GM19463 (cell line): ENCODE data around the gene RAB11FIP3.
"Not testable (repeated sequence)": the region's sequence is repeated elsewhere in the genome, so short reads cannot be mapped to it uniquely, and the experiment has no call there.

Experiments
- ATAC-seq: cut with Tn5 transposase; IDR thresholded peaks from one replicate; pipeline ENCODE4 v1.9.1; 2021; ENCODE audit warnings: mild to moderate bottlenecking, moderate library complexity; ENCODE audit not compliant: unreplicated experiment

The RAB11FIP3 gene

DNA sequence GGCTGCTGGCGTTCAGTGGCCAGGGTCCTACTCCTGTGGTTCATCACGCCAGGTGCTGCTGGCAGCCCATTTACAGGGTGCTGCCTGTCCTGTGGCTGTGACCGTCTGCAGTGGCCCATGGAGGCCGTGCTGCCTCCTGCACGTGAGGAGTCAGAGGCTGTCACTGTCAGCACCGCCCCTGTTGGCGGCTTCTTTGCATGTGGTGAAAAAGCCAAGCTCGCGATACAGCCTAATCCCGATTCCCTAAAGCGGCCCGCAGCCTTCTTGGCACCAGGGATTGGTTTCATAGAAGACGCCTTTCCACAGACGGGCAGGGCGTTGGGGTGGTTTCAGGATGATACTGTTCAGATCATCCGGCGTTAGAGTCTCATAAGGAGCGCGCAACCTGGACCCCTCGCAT, 35.3 kb downstream of the RAB11FIP3 start:
- ATAC-seq: no peak

DNA sequence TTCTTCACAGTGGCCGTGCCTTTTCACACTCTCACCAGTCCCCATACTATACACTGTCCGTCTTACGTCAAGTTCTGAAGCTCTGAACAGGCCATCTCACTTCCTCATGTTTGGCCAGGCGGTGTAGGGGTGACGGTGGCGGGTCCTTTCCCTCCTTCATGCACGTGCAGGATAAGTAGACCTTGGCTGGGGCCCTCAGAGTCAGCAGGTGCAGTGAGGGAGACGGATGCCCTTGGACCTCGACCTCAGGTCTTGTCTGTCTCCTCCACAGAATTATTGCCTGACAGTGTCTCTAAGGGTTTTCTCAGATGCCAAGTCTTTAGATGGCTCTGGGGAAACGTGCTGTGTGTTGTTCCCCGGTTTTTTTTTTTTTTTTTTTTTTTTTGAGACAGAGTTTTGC, 37.6 kb downstream of the RAB11FIP3 start:
- ATAC-seq: no peak

DNA sequence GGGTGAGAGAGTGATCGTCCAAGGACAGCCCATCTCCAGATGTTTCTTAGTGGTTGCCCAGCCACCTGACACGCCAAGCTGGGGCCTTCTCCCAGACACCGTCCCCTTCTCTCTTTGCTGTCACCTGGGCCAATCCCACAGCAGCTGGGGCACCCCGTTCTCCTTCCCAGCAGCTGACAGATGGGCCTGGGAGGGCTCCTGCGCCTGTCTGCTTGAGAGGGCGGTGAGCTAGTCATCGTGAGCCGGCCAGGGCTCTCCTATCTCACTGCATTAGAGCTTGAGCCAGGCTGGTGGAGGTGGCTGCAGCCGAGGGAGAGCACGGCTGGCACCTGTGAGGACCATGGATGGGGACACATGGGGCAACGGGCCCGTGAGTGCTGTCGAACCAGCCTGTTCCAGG, 41.2 kb downstream of the RAB11FIP3 start:
- ATAC-seq: no peak

DNA sequence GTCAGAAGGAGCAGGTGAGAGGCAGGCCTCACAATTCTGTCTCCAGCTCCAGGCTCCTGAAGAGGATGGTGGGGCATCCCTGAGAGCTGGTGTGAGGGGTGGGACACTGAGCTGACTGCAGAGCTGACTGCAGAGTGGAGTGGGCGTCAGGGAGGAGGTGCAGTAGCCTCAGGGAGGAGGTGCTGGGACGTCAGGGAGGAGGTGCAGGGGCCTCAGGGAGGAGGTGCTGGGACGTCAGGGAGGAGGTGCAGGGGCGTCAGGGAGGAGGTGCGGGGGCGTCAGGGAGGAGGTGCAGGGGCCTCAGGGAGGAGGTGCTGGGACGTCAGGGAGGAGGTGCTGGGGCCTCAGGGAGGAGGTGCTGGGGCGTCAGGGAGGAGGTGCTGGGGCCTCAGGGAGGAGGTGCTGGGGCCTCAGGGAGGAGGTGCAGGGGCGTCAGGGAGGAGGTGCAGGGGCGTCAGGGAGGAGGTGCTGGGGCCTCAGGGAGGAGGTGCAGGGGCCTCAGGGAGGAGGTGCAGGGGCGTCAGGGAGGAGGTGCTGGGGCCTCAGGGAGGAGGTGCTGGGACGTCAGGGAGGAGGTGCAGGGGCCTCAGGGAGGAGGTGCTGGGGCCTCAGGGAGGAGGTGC, 41.9 kb downstream of the RAB11FIP3 start:
- not testable (repeated sequence) for ATAC-seq

DNA sequence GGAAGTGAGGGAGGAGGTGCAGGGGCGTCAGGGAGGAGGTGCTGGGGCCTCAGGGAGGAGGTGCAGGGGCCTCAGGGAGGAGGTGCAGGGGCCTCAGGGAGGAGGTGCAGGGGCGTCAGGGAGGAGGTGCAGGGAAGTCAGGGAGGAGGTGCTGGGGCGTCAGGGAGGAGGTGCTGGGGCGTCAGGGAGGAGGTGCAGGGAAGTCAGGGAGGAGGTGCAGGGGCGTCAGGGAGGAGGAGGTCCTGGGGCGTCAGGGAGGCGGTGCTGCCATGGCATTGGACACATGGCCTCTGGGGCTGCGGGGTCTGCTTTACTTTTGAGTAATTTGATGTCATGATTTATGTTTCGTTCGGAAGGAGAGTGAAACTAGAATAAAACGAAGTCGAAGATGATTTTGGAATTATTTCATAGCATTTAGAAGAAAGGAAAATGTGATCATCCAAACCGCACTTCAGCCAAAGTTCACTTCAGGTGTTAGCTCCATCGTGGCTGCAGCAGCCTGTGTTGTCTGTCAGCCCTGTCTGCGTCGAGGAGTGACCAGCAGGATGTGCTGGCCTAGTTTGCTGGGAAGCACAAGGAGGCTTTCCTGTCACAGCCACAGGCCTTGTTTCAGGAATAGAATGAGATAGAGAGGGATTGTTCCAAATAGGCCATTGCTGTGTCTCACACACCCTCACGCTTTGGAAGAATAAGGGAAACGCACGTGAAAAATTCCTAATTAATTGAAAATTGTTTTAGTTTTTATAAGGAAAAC, 42.8 kb downstream of the RAB11FIP3 start:
- ATAC-seq: no peak

DNA sequence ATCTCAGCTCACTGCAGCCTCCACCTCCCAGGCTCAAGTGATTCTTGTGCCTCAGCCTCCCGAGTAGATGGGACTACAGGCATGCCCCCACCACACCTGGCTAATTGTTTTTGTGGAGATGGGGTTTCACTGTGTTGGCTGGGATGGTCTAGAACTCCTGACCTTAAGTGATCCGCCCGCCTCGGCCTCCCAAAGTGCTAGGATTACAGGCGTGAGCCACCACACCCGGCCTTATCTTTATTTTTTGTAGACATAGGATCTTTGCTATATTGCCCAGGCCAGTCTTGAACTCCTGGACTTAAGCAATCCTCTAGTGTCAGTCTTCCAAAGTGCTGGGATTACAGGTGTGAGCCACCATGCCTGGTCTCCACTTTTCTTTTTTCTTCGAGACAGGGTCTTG, 44.0 kb downstream of the RAB11FIP3 start:
- ATAC-seq: not testable (repeated sequence)

DNA sequence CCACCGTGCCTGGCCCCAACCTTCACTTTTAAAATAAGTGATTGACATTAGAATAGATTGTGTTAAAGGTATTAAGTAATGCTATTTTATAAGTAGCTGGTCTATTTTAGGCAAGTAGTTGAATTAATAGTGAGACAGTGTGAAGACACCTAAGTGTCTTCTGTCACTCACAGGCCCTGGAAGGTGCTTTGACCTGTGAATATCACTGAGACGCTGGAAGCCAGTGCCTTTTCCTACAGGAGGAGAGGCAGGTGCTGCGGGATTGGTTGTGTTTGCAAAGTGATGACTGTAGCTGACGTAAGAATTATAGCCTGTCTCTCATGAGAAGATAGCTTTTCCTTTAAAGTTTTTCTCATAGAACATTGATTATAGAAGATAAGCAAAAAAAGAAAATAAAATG, 45.0 kb downstream of the RAB11FIP3 start:
- ATAC-seq: no peak

DNA sequence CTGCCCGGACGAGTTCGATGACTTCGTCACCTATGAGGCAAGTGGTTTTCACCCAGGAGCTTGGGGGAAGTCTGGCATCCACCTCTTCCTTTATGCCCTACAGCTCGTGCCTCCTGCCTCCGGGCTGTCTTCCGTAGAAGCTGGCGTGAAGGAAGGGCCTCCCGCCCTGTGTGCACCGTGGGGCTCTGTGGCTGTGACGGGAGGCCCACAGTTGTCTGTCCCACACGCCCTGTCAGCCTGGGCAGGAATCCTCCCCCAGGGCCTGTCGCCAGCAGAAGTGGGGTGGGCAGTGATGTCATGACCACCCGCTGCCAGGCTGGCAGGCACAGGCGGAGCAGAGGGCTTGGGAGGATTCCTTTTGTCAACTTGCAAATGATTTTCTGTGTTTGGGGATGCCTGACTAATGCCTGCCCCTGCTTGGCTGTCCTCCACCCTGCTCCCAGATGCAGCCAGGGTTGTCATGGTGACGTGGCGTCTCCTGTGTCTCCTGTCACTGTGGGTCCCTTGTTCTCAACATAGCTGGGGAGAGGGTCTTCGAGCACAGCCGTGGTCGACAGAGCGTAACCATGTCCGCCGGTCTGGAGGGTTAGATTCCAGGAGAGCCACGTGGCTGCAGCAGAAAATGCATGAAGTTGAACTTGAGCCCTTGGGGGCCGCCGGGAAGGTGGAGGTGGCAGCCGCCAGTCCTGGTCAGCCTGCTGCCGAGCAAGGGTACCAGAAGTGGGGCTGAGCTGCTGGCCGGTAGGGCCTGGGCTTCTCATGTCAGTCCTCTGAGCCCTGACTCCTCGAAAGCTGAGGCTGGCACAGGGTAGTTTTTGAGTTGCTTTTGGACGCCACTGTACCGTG, 46.1 kb downstream of the RAB11FIP3 start:
- ATAC-seq: no peak

DNA sequence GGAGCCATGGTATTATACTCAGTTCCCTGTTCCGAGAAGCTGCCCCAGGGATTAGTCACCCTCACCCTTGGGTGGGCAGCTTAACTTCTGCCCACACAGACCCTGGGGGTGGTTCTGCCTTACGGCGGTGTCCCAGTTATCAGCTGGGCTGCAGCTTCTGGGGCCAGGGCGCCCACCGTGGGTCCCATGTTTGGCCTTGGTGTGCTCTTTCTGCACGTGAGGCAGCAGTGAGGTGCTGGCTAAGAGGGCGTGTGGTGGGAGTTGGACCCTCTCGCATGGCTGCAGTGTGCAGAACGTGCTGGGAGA, 46.7 kb downstream of the RAB11FIP3 start:
- no peak for ATAC-seq

DNA sequence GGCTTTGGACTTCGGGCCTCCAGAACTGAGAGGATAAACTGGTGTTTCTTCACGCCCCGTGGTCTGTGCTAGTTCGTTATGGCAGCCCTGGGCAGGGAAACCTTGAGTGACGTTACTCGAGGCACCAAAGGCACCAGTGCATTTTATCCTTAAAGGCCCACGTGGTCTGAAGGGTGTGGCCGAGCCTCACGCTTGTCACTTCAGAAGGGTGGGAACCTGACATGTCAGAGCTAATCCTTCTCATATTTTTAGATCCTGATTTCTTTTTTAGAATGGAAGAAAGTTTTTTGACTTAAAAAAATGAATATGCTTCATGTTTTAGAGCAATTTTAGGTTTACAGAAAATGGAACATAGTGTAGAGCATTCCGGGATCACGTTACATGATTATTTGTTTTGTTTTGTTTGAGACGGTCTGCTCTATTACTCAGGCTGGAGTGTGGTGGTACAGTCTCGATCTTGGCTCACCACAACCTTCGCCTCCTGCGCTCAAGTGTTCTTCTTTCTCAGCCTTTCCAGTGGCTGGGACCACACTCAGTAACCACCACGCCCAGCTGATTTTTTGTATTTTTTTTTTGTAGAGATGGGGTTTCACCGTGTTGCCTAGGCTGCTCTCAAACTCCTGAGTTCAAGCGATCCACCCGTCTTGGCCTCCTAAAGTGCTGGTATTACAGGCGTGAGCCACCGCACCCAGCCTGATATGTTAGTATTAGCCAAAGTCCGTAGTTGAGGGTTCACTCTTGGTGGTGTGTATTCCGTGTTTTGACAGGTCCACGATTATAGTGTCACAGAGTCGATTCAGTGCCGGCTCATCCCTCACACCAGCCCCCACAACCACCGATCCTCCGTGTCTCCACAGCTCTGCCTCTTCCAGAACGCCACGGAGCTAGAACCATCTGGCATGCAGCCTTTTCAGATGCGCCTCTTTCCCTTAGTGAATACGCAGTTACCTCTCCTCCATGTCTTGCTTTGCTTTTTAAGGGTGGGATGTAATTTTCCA, 47.9 kb downstream of the RAB11FIP3 start:
- no peak for ATAC-seq

DNA sequence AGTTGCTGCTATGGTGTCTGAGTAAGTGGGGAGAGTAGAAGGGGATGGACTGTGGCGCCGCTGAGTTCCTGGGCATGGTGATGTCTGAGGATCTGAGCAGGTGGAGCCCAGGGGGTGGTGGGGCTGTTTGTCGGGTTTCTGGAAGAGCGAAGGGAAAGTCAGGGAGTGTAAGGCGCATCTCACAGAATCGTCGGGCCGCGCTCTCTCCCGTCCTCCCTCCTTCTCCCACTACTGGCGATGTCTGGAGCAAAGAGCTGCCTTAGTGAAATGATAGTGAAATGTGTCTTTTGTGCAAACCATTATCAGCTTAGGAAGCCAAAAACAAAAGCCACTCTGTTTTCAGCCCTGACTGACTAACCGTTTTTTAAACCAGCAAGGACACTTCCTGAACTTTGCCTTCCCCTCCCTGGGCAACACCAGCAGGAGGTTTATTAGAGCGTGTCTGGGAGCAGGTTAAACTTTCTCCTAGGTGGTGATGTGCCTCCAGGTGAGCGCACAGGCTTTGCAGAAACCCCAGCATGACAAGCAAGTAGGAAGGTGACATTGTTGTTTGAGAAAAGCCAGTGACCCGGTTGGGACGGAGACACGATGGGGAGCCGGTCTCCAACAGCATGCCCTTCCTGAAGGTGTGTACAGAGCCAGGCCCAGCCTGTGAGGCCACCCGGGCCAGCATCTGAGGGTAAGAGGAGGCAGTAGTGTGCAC, 49.1 kb downstream of the RAB11FIP3 start:
- ATAC-seq: no peak

DNA sequence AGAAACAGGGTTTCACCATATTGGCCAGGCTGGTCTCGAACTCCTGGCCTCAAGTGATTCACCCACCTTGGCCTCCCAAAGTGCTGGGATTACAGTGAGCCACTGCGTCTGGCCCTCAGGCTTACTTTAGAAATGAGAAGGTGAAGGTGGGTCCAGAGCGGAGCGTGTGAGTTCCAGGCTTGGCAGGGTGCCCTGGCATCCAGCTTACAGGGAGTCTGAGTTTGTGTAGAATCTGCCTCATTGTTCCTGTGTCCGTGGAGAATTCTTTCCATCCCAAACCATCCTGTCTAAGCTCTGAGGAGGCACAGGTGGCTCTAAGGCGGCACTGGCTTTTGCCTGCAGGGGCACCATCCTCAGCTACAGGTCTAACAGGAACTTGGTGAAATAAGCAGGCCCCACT, 50.6 kb downstream of the RAB11FIP3 start:
- no peak for ATAC-seq

DNA sequence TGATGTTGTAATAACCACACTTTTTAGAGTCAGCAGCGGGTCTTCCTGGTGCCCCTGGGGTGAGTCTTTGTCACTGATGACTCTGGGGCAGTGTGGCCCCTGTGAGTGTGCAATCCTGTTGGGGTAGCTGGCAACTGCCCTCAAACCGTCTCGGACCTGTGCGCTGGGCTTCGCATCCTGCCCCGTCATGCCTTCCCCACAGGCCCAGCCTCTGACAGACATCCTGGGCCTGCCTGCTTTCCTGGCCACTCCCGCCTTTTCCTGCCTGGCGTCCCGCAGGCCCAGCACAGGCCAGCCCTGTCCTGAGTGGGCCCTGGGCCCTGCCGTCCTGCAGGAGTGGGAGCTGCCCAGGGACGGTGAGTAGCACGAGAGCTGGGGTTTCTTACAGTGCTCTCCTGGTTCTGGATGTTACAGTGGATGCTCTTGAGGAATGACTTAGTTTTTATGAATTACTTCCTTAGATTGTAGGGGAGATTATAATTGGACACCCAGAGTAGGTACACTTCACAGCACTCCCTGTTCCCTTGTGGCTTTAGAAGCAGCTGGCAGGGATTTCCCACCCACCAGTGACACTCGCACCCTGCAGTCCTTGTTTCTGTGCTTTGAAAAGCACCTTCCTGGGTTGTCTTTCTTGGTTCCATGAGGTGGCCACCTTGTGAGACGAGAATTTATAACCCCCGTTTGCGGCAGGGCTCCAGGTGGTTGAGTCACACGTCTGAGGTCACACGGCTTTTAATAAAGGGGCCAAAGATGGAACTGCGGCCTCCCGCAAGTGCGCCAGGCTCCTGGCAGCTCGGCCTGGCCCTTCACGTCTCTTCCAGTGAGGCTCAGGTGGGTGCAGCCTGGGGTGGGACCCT, 52.1 kb downstream of the RAB11FIP3 start:
- no peak for ATAC-seq

DNA sequence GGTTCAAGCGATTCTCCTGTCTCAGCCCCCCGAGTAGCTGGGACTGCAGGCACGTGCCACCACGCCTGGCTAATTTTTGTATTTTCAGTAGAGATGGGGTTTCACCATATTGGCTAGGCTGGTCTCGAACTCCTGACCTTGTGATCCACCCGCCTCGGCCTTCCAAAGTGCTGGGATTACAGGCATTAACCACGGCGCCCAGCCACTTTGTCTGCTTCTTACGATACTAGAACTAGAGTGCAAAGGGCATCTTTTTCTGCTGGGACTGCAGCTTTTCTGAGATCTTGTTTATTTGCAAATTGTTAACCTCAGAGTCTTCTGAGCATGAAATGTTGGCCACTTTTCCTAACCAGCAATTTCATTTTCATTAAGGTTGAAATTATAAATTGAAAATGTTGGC, 52.8 kb downstream of the RAB11FIP3 start:
- not testable (repeated sequence) for ATAC-seq

DNA sequence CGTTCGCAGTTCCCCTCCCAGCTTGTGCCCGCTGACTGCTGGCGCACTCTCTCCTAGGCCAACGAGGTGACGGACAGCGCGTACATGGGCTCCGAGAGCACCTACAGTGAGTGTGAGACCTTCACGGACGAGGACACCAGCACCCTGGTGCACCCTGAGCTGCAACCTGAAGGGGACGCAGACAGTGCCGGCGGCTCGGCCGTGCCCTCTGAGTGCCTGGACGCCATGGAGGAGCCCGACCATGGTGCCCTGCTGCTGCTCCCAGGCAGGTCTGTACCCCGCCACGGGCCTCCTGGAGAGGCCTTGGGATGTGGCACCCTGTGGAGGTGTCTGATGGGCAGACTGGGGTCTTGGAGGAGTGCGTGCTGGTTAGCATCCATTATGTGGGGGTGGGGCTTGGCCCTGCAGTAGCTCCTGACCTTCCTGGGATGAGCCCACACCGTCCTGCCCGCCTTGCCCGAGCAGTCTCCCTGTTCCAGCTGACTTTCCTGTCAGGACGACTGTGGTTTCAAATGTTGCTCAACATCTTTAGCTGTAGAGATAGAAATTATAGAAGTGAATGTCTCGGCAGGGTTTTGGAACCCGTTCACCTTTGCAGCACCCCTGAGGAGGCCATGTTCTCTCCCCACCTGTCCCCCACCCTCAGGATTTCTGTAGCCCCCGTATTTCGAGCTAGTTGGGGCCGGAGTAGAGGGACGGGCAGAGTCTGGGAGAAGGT, 57.2 kb downstream of the RAB11FIP3 start:
- ATAC-seq: no peak

DNA sequence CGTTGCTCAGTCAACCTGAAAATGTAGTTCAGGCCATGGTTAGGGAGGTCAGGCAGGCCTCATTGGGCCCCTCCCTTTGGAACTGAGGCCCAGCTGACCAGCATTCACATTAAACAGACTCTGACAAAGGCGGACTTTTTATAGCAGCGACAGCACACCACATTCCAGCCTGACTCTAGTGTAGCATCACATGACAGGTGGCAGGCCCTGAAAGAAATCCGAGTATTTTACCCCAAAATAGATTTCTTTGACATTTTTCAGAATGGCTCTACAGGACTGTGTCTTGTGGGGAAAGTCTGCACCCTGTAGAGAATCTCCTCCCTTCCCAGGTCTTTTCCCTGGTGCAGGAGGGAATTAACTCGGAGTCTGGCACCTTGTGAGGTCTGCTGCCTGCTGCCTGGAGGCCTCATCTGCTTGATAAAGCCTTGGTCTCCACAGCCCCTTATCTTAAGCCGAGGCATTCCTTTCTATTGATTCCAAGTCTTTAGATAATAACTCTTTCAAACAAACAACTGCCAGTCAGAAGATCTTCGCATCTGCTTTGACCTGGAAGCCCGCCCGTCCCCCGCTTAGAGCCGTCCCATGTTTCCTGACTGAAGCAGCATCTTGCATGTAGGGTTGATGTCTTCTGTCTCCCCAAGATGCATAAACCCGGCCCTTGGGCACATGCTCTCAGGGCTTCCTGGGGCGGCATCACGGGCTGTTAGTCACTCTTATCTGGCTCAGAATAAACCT, 58.1 kb downstream of the RAB11FIP3 start:
- ATAC-seq: no peak

DNA sequence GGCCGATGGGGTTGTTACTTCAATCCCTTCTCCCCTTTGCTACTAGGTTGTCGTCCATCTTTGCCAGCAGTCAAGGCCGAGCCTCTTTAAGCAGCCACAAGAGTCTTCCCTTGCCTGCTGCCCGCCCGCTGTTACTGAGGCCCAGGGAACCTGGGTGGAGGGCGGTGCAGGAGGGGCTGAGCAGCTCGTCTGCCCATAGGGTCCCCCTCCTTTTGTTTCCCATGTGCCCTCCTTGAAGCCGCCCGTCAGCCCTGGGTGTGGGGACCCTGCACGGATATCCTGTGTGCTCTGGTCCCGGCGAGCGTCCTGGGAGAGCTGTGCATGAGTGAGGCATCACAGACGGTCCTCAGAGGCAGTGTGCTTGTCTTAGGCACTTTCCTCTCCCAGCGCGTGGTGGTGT, 64.2 kb downstream of the RAB11FIP3 start:
- no peak for ATAC-seq

DNA sequence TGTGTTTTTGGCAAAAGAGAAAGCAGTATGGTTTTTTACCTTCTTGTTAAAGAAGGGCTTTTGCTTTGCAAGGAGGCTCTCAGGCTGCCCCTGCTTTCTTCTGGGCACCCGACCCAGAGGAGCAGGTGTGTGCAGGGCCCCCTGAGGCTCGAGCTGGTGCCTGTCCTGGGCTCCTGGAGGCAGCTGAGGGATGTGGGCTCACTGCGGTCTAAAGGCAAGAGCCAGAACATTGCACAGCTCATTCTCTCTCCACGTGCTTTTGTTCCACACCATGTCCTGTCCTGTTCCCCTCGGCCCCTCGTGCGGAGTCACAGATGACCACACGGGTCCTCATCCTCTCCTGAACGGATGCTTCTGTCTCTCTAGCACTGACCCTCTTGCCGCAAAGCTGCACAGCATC, 65.3 kb downstream of the RAB11FIP3 start:
- ATAC-seq: no peak
